WI38 (cell line): Measurements from ENCODE around the gene ABTB2.

Experiments used
- H3K4me3 ChIP-seq: 2 replicates; pipeline ENCODE4 v1.5.1; 2011; ENCODE audit warnings: low read depth, mild to moderate bottlenecking, control low read depth, low read length
- CTCF ChIP-seq: IDR thresholded peaks from 2 replicates; pipeline ENCODE4 v1.5.1; 2012; ENCODE audit warnings: low read depth, mild to moderate bottlenecking, control low read depth, low read length

Gene ABTB2

GRCh38 chr11:34167961-34168360 lies 189.8 kb downstream of the ABTB2 start:
- no peak for TF ChIP-seq CTCF
- H3K4me3 ChIP-seq = no peak overlapping the region

- no peak overlapping the region for H3K4me3 ChIP-seq
- no peak for TF ChIP-seq CTCF
These were observed 190.7 kb downstream of the ABTB2 start for GRCh38 chr11:34166806-34167740.

- no peak overlapping the region for H3K4me3 ChIP-seq
- TF ChIP-seq CTCF = no peak
These were observed 191.8 kb downstream of the ABTB2 start for GRCh38 chr11:34165786-34166555.

- no peak for TF ChIP-seq CTCF
These were observed 192.7 kb downstream of the ABTB2 start for GRCh38 chr11:34165121-34165520.

GRCh38 chr11:34162856-34163255 lies 195.0 kb downstream of the ABTB2 start:
- H3K4me3 ChIP-seq = no peak overlapping the region
- TF ChIP-seq CTCF = no peak

More at GRCh38 chr11:34165121-34165520, 192.7 kb downstream of the ABTB2 start:
- H3K4me3 ChIP-seq = no peak overlapping the region

GRCh38 chr11:34162493-34162820 lies 195.4 kb downstream of the ABTB2 start:
- TF ChIP-seq CTCF = no peak
- H3K4me3 ChIP-seq = no peak overlapping the region
